ENCODE data around the gene ACOXL. TPM values are rescaled to one million over a fixed set of nuclear protein-coding genes. Genes with fewer than 3 reads are reported as not detected.

The ACOXL gene
- total RNA-seq, 1 donor = not detected

DNA sequence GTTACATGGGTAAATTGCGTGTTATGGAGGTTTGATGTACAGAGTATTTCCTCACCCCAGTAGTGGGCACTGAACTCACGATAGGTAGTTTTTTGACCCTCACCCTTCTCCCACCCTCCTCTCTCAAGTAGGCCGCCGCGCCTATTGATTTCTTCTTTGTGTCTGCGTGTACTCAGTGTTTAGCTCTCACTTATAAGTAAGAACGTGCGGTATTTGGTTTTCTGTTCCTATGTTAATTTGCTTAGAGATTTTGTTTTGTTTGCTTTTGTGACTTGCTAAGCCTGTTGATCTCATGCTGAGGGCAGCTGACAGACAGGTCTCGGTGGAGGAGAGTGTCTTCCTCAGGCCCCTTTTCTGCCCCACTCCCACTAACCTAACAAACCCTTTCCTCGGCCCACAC is 36.2 kb downstream of the ACOXL start:
- no peak for DNase-seq (ENCODE audit: insufficient read length, low spot score, missing footprints)
- no peak overlapping the region for H3K27ac ChIP-seq (ENCODE audit: low read depth, low read length)
- H3K4me2 ChIP-seq (ENCODE audit: insufficient read depth, low read length) = no peak overlapping the region
- H3K27me3 ChIP-seq (ENCODE audit: insufficient read depth, low read length) = peaks cover 37% of the 10 kb centered on the region
- H3K9me3 ChIP-seq (ENCODE audit: low read depth, low read length) = no peaks in the 10 kb centered on the region
- TF ChIP-seq, protein P1, sequence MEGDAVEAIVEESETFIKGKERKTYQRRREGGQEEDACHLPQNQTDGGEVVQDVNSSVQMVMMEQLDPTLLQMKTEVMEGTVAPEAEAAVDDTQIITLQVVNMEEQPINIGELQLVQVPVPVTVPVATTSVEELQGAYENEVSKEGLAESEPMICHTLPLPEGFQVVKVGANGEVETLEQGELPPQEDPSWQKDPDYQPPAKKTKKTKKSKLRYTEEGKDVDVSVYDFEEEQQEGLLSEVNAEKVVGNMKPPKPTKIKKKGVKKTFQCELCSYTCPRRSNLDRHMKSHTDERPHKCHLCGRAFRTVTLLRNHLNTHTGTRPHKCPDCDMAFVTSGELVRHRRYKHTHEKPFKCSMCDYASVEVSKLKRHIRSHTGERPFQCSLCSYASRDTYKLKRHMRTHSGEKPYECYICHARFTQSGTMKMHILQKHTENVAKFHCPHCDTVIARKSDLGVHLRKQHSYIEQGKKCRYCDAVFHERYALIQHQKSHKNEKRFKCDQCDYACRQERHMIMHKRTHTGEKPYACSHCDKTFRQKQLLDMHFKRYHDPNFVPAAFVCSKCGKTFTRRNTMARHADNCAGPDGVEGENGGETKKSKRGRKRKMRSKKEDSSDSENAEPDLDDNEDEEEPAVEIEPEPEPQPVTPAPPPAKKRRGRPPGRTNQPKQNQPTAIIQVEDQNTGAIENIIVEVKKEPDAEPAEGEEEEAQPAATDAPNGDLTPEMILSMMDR (IDR thresholded peaks at IDR 0.05; ENCODE audit: extremely low read depth, low read depth, low read length) = no peak
- H4K20me1 ChIP-seq (ENCODE audit: insufficient read depth, low read length) = no peaks in the 10 kb centered on the region
- H3K79me2 ChIP-seq (ENCODE audit: insufficient read depth, low read length) = no peaks in the 10 kb centered on the region
- no peak overlapping the region for H2AFZ ChIP-seq (ENCODE audit: low read length)
- H3K4me1 ChIP-seq (ENCODE audit: insufficient read depth, low read length) = no peaks in the 10 kb centered on the region
- no peaks in the 10 kb centered on the region for H3K36me3 ChIP-seq (ENCODE audit: insufficient read depth, low read length)
- H3K4me3 ChIP-seq (ENCODE audit: insufficient read depth, low read length) = no peak overlapping the region

DNA sequence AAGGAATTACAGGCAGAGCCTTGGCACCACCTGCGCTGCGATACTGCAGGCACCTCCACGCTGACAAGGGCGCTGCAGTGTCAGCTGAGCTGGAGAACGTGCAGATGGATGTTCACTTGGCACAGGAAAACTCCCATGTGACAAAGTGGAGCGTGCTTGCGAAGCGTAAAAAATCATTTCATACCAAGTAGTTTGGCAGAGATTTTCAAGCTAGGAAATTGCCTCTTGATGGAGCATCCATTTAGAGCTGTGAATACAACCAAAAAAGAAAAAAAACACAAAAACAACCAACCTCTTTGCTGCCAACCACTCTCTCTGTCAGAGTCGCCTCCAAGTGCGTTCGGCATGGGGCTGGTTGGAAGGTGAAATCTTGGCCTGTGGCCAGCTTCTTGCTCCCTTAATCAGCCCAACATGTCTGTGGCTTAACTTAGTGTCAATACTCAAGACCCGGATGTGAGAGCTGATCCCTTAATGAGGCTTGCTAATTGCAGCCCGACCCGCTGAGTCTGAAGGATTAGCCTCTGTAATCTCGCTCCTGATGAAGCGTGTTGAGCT is 38.1 kb downstream of the ACOXL start:
- Histone ChIP-seq H3K27me3 (ENCODE audit: insufficient read depth, low read length) (peaks cover 54% of the 10 kb centered on the region), H2AFZ (ENCODE audit: low read length) (no peak overlapping the region), H3K4me3 (ENCODE audit: insufficient read depth, low read length) (no peak overlapping the region), H3K9me3 (ENCODE audit: low read depth, low read length) (no peaks in the 10 kb centered on the region), H3K4me1 (ENCODE audit: insufficient read depth, low read length) (no peaks in the 10 kb centered on the region), H3K4me2 (ENCODE audit: insufficient read depth, low read length) (no peak overlapping the region), H3K79me2 (ENCODE audit: insufficient read depth, low read length) (no peaks in the 10 kb centered on the region), H4K20me1 (ENCODE audit: insufficient read depth, low read length) (no peaks in the 10 kb centered on the region), H3K36me3 (ENCODE audit: insufficient read depth, low read length) (no peaks in the 10 kb centered on the region), H3K27ac (ENCODE audit: low read depth, low read length) (no peak overlapping the region)
- DNase-seq (ENCODE audit: insufficient read length, low spot score, missing footprints) = no peak
- TF ChIP-seq, protein P1 (IDR thresholded peaks at IDR 0.05; ENCODE audit: extremely low read depth, low read depth, low read length) = no peak

DNA sequence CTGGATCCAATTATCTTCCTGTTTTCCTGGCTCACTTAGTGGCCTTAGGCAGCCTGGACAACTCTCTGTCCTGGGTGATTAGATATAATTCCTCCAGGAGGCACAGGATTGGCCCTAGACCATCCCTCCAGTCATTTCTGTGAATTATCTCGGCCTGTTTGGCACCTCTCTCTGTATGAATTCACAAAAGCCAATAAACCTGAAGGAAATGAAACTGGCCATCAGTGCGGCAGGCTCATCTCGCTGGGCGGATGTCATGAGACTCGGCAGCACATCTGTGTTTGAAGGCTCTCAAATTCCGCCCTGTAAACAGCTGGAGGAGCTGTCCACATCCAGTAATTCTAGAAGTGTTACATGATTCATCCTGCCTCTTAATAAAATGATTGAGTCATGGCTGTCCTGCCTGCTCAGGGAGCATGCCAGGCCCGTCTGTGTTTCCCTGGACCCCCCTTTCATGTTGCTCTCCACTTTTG is 38.6 kb downstream of the ACOXL start:
- Histone ChIP-seq H3K27me3 (ENCODE audit: insufficient read depth, low read length) (peaks cover 54% of the 10 kb centered on the region), H3K36me3 (ENCODE audit: insufficient read depth, low read length) (no peaks in the 10 kb centered on the region), H3K9me3 (ENCODE audit: low read depth, low read length) (no peaks in the 10 kb centered on the region), H3K4me2 (ENCODE audit: insufficient read depth, low read length) (peak overlapping the region; percentile 19), H3K79me2 (ENCODE audit: insufficient read depth, low read length) (no peaks in the 10 kb centered on the region), H3K4me3 (ENCODE audit: insufficient read depth, low read length) (no peak overlapping the region), H2AFZ (ENCODE audit: low read length) (no peak overlapping the region), H4K20me1 (ENCODE audit: insufficient read depth, low read length) (no peaks in the 10 kb centered on the region), H3K27ac (ENCODE audit: low read depth, low read length) (no peak overlapping the region), H3K4me1 (ENCODE audit: insufficient read depth, low read length) (no peaks in the 10 kb centered on the region)
- DNase-seq (ENCODE audit: insufficient read length, low spot score, missing footprints) = peak; percentile 84
- TF ChIP-seq, protein P1 (IDR thresholded peaks at IDR 0.05; ENCODE audit: extremely low read depth, low read depth, low read length) = no peak

DNA sequence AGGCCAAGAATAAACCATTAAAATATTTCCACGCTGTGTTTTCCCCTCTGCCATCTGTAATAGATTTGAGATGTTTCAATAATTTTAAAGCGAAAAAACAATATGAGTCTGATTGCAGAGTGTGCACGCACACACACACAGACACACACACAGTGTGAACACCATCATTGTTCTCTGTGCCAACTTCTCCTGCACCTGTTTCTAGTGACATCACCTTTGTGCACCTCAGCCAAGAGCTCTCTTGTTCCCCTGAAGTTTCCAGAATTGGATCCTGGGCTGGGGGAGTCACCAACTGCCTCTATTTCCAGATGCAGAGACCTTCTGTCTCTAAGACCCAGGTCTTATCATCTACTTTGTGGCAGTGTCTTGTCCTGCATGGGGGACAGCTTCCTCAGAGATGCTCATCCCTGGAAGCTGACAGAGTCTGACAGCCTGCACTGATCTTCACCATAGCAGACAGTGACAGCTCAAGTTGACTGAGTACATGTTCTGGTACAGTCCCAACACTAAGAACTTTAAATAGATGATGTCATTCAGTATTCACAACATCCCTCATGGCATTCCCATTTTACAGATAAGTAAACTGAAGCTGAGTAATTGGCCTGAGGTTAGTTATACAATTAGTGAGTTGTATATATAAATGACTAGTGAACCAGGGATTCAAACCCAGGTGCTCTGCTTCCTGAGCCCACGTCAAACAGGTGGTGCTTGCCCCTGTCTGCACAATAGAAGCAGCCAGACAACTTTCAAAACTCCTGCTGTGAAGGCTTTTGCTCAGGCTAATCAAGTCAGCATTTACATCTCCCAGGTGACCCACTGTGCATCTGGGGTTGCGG is 39.4 kb downstream of the ACOXL start:
- Histone ChIP-seq H3K36me3 (ENCODE audit: insufficient read depth, low read length) (no peaks in the 10 kb centered on the region), H3K27ac (ENCODE audit: low read depth, low read length) (no peak overlapping the region), H3K27me3 (ENCODE audit: insufficient read depth, low read length) (peaks cover 58% of the 10 kb centered on the region), H3K4me1 (ENCODE audit: insufficient read depth, low read length) (no peaks in the 10 kb centered on the region), H3K79me2 (ENCODE audit: insufficient read depth, low read length) (no peaks in the 10 kb centered on the region), H3K4me3 (ENCODE audit: insufficient read depth, low read length) (no peak overlapping the region), H3K4me2 (ENCODE audit: insufficient read depth, low read length) (no peak overlapping the region), H3K9me3 (ENCODE audit: low read depth, low read length) (no peaks in the 10 kb centered on the region), H2AFZ (ENCODE audit: low read length) (no peak overlapping the region), H4K20me1 (ENCODE audit: insufficient read depth, low read length) (no peaks in the 10 kb centered on the region)
- no peak for DNase-seq (ENCODE audit: insufficient read length, low spot score, missing footprints)
- TF ChIP-seq, protein P1 (IDR thresholded peaks at IDR 0.05; ENCODE audit: extremely low read depth, low read depth, low read length) = no peak
